ENCODE measurements around the gene SLC38A6. TPM values are rescaled to one million over a fixed set of nuclear protein-coding genes. Genes with fewer than 3 reads are reported as not detected.

The SLC38A6 gene
- total RNA-seq, 2 experiments from 2014 or later: 15.8 to 16.8 TPM

GRCh38 chr14:60956202-60956601 lies 24.8 kb upstream of the SLC38A6 start:
- CTCF ChIA-PET (ENCODE audit: unreplicated experiment): no interaction called here
- Histone ChIP-seq H2AFZ (ENCODE audit: low read length) (no peak overlapping the region), H3K9me3 (ENCODE audit: low read length) (peaks cover 26% of the 10 kb centered on the region; the same call in 1 of the 2 replicates), H3K4me3 (ENCODE audit: low read depth, low read length, poor library complexity, severe bottlenecking) (no peak overlapping the region), H3K27ac (ENCODE audit: low read depth, low read length, poor library complexity, severe bottlenecking) (no peak overlapping the region), H3K4me2 (ENCODE audit: low read length) (no peak overlapping the region), H3K36me3 (ENCODE audit: insufficient read depth, low read length) (no peaks in the 10 kb centered on the region), H3K9me2 (ENCODE audit: insufficient read depth, low read length) (no peaks in the 10 kb centered on the region), H3K79me2 (ENCODE audit: insufficient read depth, low read depth, low read length) (no peaks in the 10 kb centered on the region), H3K4me1 (ENCODE audit: insufficient read depth, low read length, poor library complexity, severe bottlenecking) (no peaks in the 10 kb centered on the region), H4K20me1 (ENCODE audit: insufficient read depth, low read length) (no peaks in the 10 kb centered on the region)
- POLR2A ChIA-PET: interaction anchor here (0.6 kb wide), 1 partner anchor 14 kb away, joined by 4 read pairs; no protein-coding TSS in a partner anchor
- DNase-seq (ENCODE audit: low spot score): no peak
- BruUV-seq (replicated peaks): no TSS peak
- intact Hi-C loops (cut with micrococcal nuclease; ENCODE audit: unreplicated experiment): no loop called here
- TF ChIP-seq CTCF (conservative IDR thresholded peaks at IDR 0.05; ENCODE audit: low read length): no peak
- TF ChIP-seq EZH2phosphoT487 (IDR thresholded peaks at IDR 0.05; ENCODE audit: borderline replicate concordance, low read depth, low read length): no peak

GRCh38 chr14:60956632-60957031 lies 24.4 kb upstream of the SLC38A6 start:
- no peak overlapping the region for H3K4me2 ChIP-seq (ENCODE audit: low read length)
- no peaks in the 10 kb centered on the region for H3K36me3 ChIP-seq (ENCODE audit: insufficient read depth, low read length)
- ChIA-PET POLR2A (interaction anchor here (0.6 kb wide), 1 partner anchor 14 kb away, joined by 4 read pairs; no protein-coding TSS in a partner anchor), CTCF (ENCODE audit: unreplicated experiment) (no interaction called here)
- H4K20me1 ChIP-seq (ENCODE audit: insufficient read depth, low read length): no peaks in the 10 kb centered on the region
- intact Hi-C loops (cut with micrococcal nuclease; ENCODE audit: unreplicated experiment): no loop called here
- H2AFZ ChIP-seq (ENCODE audit: low read length): no peak overlapping the region
- H3K4me3 ChIP-seq (ENCODE audit: low read depth, low read length, poor library complexity, severe bottlenecking): no peak overlapping the region
- no peaks in the 10 kb centered on the region for H3K79me2 ChIP-seq (ENCODE audit: insufficient read depth, low read depth, low read length)
- H3K9me2 ChIP-seq (ENCODE audit: insufficient read depth, low read length): no peaks in the 10 kb centered on the region
- DNase-seq (ENCODE audit: low spot score): no peak
- TF ChIP-seq CTCF (conservative IDR thresholded peaks at IDR 0.05; ENCODE audit: low read length) (no peak), EZH2phosphoT487 (IDR thresholded peaks at IDR 0.05; ENCODE audit: borderline replicate concordance, low read depth, low read length) (no peak)
- H3K9me3 ChIP-seq (ENCODE audit: low read length): peaks cover 26% of the 10 kb centered on the region; the same call in 1 of the 2 replicates
- H3K27ac ChIP-seq (ENCODE audit: low read depth, low read length, poor library complexity, severe bottlenecking): no peak overlapping the region
- no TSS peak for BruUV-seq (replicated peaks)
- H3K4me1 ChIP-seq (ENCODE audit: insufficient read depth, low read length, poor library complexity, severe bottlenecking): no peaks in the 10 kb centered on the region

GRCh38 chr14:60958146-60958545 lies 22.9 kb upstream of the SLC38A6 start:
- intact Hi-C loops (cut with micrococcal nuclease; ENCODE audit: unreplicated experiment): no loop called here
- no peak for DNase-seq (ENCODE audit: low spot score)
- no peak overlapping the region for H3K4me2 ChIP-seq (ENCODE audit: low read length)
- H3K27ac ChIP-seq (ENCODE audit: low read depth, low read length, poor library complexity, severe bottlenecking): no peak overlapping the region
- H3K9me3 ChIP-seq (ENCODE audit: low read length): peaks cover 26% of the 10 kb centered on the region; the same call in 1 of the 2 replicates
- BruUV-seq (replicated peaks): no TSS peak
- no peak for TF ChIP-seq CTCF (conservative IDR thresholded peaks at IDR 0.05; ENCODE audit: low read length)
- no peak for TF ChIP-seq EZH2phosphoT487 (IDR thresholded peaks at IDR 0.05; ENCODE audit: borderline replicate concordance, low read depth, low read length)
- no peaks in the 10 kb centered on the region for H3K36me3 ChIP-seq (ENCODE audit: insufficient read depth, low read length)
- H4K20me1 ChIP-seq (ENCODE audit: insufficient read depth, low read length): no peaks in the 10 kb centered on the region
- no peaks in the 10 kb centered on the region for H3K4me1 ChIP-seq (ENCODE audit: insufficient read depth, low read length, poor library complexity, severe bottlenecking)
- no peak overlapping the region for H3K4me3 ChIP-seq (ENCODE audit: low read depth, low read length, poor library complexity, severe bottlenecking)
- H3K9me2 ChIP-seq (ENCODE audit: insufficient read depth, low read length): no peaks in the 10 kb centered on the region
- no peak overlapping the region for H2AFZ ChIP-seq (ENCODE audit: low read length)
- ChIA-PET POLR2A (interaction anchor here (0.6 to 1.4 kb wide), 3 partner anchors 9 to 618 kb away, joined by 3 read pairs; no protein-coding TSS in a partner anchor), CTCF (ENCODE audit: unreplicated experiment) (no interaction called here)
- no peaks in the 10 kb centered on the region for H3K79me2 ChIP-seq (ENCODE audit: insufficient read depth, low read depth, low read length)
